Gastrocnemius medialis (tissue), 4 donors: ENCODE results near the gene GLMN. TPM values are rescaled to one million over a fixed set of nuclear protein-coding genes. Genes with fewer than 3 reads are reported as not detected.

Experiments
- ATAC-seq, 2 donors: fragments of 150-250 bp; one replicate each; pipeline ENCODE4 v1.9.1; 2016
- DNase-seq, 2 donors: peaks; one replicate each; pipeline ENCODE4 v3.0.0-alpha.2; 2019
- H3K27ac ChIP-seq, 4 donors: fragments of 200-600 bp; sonication (generic); 1 replicate in 1 of 4; 2 replicates in 3 of 4; pipeline ENCODE4 v1.5.1; 2016 to 2018; ENCODE audit warnings: mild to moderate bottlenecking in 2 of 4, moderate library complexity in 1 of 4
- H3K27me3 ChIP-seq, 3 donors: fragments of 200-600 bp; sonication (generic) in 2 of 3; 1 replicate in 1 of 3; 2 replicates in 2 of 3; pipeline versions ENCODE4 v1.5.1 to v1.6.0; 2016 to 2019; ENCODE audit warnings: mild to moderate bottlenecking in 1 of 3, moderate library complexity in 1 of 3
- H3K36me3 ChIP-seq, 2 donors: fragments of 200-600 bp; sonication (generic) in 1 of 2; one replicate each; pipeline ENCODE4 v1.5.1; 2017 to 2018
- H3K4me1 ChIP-seq, 2 donors: fragments of 200-600 bp; sonication (generic) in 1 of 2; one replicate each; pipeline ENCODE4 v1.5.1; 2016 to 2017; ENCODE audit warnings: mild to moderate bottlenecking in 2 of 2
- H3K4me3 ChIP-seq, 4 donors: fragments of 200-600 bp; sonication (generic) in 3 of 4; 1 replicate in 1 of 4; 2 replicates in 3 of 4; pipeline ENCODE4 v1.5.1; 2016 to 2019; ENCODE audit warnings: mild to moderate bottlenecking in 2 of 4
- H3K9me3 ChIP-seq, 3 donors: fragments of 200-600 bp; sonication (generic) in 2 of 3; 1 replicate in 1 of 3; 2 replicates in 2 of 3; pipeline ENCODE4 v1.5.1; 2016 to 2019
- POLR2A ChIP-seq, 2 donors: fragments of 450-650 bp; IDR thresholded peaks; one replicate each; pipeline ENCODE4 v1.6.1; 2017; ENCODE audit warnings: antibody characterized with exemption in 2 of 2, mild to moderate bottlenecking in 2 of 2, moderate library complexity in 2 of 2
- in situ Hi-C, 4 donors: fragments of 200-750 bp; cut with MboI; loops; one replicate each; pipeline versions ENCODE4 v1.15.0 to v1.8.0; 2017; ENCODE audit warnings: low sequenced_read_pairs in 4 of 4
- intact Hi-C: fragments of 100-400 bp; cut with DNase I; formaldehyde crosslinking; loops from one replicate; pipeline ENCODE4 v1.15.1; 2023; ENCODE audit warnings: low total_unique reads
- total RNA-seq, 4 donors: library from RNA; depleted of rRNA; stranded (reverse); fragments of >200 nt; gene quantifications; one replicate each; pipeline versions ENCODE4 v1.1.0 to v1.2.3, GENCODE V29; 2016
- TF ChIP-seq, protein P1 (sequence below), 5 experiments: fragments of 450-650 bp in 3 of 5; fragments of 200-600 bp in 2 of 5; sonication (generic) in 2 of 5; IDR thresholded peaks in 4 of 5; conservative IDR thresholded peaks in 1 of 5; 1 replicate in 4 of 5; 2 replicates in 1 of 5; pipeline ENCODE4 v1.5.1; 2016 to 2019; ENCODE audit warnings: antibody characterized with exemption in 5 of 5, mild to moderate bottlenecking in 3 of 5, moderate library complexity in 3 of 5

GLMN gene
- total RNA-seq: 1 to 10 TPM; 2.6 to 9.5 (median 5.2) TPM

DNA sequence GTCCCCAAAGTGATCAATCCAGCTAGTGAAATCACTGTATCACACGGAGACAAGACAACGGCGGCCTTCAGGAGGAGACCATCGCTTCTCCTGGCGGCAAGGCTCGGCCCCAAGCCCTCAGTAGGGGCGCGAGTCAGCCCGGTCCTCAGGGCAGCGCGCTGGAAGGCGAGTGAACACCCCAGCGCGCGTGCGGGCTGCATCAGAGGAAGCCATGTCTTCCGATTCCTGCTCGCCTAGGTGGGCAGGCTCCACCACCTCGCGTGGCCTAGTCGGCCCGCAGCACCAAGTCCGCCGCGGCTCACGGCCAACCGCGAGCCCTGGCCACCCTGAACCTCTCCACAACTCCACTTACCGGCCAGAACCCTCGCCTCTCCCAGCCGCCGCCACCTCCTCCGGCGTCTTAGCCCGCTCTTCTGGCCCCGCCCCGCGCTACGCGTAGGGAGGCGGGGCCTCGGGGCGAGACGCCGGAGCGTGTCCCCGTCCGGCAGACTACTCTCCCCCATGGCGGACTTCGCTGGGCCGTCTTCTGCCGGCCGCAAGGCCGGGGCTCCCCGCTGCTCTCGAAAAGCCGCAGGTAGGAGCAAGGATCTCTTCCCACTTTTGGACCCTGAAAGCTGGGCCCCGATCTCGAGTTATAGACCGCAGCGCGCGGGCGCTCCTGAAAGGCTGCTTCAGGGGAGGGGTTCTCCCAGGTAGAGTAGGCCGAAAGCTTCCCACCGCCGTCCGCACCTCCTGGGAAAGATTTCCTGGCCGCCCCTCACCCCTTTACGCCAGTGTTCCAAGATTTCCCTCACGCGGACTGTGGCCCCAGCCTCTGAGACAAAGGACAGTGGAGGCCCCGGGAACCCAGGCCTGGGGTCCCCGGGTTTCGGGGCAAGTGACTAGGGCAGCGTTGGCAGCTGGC is at the start of gene GLMN, which contains the start of gene RPAP2:
TSS of gene GLMN (minus strand) at position 415 of the 904 bp plus-strand sequence. CDS start 988 bp downstream, outside the sequence.
TSS of gene RPAP2 (plus strand) at position 487 of the 904 bp plus-strand sequence. CDS start at position 502, 15 bp downstream.
- no peaks in the 10 kb centered on the region for H3K9me3 ChIP-seq
- no peaks in the 10 kb centered on the region for H3K27me3 ChIP-seq
- H3K4me1 ChIP-seq: peaks cover 13 to 16% of the 10 kb centered on the region in 2 donors
- peak within 1 kb of the TSS; percentile 89 to 96 (median 94) for H3K27ac ChIP-seq
- TF ChIP-seq POLR2A (IDR thresholded peaks at IDR 0.05): peak; percentile 72 to 73
- TF ChIP-seq, protein P1, sequence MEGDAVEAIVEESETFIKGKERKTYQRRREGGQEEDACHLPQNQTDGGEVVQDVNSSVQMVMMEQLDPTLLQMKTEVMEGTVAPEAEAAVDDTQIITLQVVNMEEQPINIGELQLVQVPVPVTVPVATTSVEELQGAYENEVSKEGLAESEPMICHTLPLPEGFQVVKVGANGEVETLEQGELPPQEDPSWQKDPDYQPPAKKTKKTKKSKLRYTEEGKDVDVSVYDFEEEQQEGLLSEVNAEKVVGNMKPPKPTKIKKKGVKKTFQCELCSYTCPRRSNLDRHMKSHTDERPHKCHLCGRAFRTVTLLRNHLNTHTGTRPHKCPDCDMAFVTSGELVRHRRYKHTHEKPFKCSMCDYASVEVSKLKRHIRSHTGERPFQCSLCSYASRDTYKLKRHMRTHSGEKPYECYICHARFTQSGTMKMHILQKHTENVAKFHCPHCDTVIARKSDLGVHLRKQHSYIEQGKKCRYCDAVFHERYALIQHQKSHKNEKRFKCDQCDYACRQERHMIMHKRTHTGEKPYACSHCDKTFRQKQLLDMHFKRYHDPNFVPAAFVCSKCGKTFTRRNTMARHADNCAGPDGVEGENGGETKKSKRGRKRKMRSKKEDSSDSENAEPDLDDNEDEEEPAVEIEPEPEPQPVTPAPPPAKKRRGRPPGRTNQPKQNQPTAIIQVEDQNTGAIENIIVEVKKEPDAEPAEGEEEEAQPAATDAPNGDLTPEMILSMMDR (IDR thresholded peaks at IDR 0.05 in 4 of 5, conservative IDR thresholded peaks at IDR 0.05 in 1 of 5): no peak
- in situ Hi-C loops (loop anchor here in 1 of 4 donors (25.0 kb wide), 1 partner anchor 787 kb away; the partner anchor contains the start of gene CDC7), intact Hi-C loops (loop anchor here (10.0 kb wide), 2 partner anchors 784 to 894 kb away; partner anchors contain the start of gene HFM1)
- peak; percentile 49 to 65 for DNase-seq
- H3K36me3 ChIP-seq: peaks cover 0 to 6% of the 10 kb centered on the region in 2 donors
- peak; percentile 97 to 98 for ATAC-seq
- H3K4me3 ChIP-seq: peak within 1 kb of the TSS; percentile 80 to 95 (median 90)

DNA sequence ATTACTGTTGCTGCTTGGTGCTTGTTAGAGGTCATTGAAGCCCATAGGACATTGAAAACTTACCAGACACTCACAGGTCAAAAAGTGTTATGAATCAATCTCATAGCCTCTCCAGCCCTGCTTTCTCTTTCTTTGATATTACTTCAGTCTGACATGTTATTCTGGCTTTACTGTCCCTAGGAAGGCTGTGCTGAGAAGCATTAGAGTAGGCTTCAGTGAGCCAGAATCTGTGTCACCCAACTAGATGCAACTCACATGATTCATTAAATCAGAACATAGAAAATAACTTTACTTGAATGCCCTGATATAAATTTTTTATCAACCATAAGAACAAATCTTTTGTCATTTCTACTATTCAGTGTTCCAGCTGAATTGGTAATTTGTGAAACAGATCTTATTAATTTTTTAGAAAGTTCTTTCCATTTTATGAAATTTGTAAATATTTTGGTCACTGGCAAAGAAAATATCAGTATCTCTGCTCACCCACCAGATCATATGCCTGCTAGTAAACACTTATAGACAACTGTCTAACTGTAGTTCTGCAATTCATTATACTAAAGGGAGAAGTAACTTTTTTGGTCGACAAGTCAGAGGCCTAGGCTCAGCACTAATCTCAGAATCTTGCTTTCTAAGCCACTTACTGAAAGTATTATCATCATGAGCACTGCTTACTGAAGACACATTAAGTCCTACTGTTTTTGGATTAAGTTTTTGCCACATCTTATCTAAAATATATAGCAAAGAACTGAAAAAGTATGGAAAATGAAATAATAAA is 48.3 kb upstream of the GLMN start:
- Histone ChIP-seq H3K27ac (no peak overlapping the region), H3K4me1 (no peaks in the 10 kb centered on the region), H3K27me3 (no peaks in the 10 kb centered on the region), H3K9me3 (no peaks in the 10 kb centered on the region), H3K36me3 (peaks cover 0 to 34% of the 10 kb centered on the region in 2 donors), H3K4me3 (no peak overlapping the region)
- ATAC-seq: no peak
- TF ChIP-seq, protein P1 (IDR thresholded peaks at IDR 0.05 in 4 of 5, conservative IDR thresholded peaks at IDR 0.05 in 1 of 5): no peak
- no peak for TF ChIP-seq POLR2A (IDR thresholded peaks at IDR 0.05)
- in situ Hi-C loops (no loop called here), intact Hi-C loops (no loop called here)
- DNase-seq: no peak

GRCh38 chr1:92343061-92343460 is 44.3 kb upstream of the GLMN start:
- no peak for DNase-seq
- no peak overlapping the region for H3K27ac ChIP-seq
- in situ Hi-C loops (no loop called here), intact Hi-C loops (no loop called here)
- H3K9me3 ChIP-seq: no peaks in the 10 kb centered on the region
- H3K27me3 ChIP-seq: no peaks in the 10 kb centered on the region
- no peak for ATAC-seq
- H3K4me1 ChIP-seq: no peaks in the 10 kb centered on the region
- no peak for TF ChIP-seq POLR2A (IDR thresholded peaks at IDR 0.05)
- TF ChIP-seq, protein P1 (IDR thresholded peaks at IDR 0.05 in 4 of 5, conservative IDR thresholded peaks at IDR 0.05 in 1 of 5): no peak
- H3K4me3 ChIP-seq: no peak overlapping the region
- peaks cover 0 to 17% of the 10 kb centered on the region in 2 donors for H3K36me3 ChIP-seq

DNA sequence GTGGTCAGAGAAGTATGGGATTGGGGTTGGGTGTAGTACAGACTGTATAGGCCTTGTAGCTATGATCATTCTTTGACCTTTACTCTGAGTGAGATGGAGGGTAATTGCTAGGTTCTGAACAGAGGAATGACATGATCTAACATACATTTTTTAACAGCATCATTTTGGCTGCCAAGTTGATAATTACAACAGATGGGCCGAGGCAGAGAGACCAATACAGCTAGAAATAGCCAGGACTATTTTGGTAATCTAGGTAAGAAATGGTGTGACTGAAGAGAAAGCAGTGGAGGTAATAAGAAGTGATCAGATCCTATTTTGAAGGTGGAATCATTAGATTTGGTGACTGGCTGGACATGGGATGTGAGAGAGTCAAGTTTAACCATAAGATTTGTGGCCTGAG is 43.6 kb upstream of the GLMN start:
- DNase-seq (no peak), ATAC-seq (no peak)
- Histone ChIP-seq H3K4me1 (no peaks in the 10 kb centered on the region), H3K9me3 (no peaks in the 10 kb centered on the region), H3K27ac (no peak overlapping the region), H3K27me3 (no peaks in the 10 kb centered on the region), H3K4me3 (no peak overlapping the region), H3K36me3 (peaks cover 0 to 20% of the 10 kb centered on the region in 2 donors)
- in situ Hi-C loops (no loop called here), intact Hi-C loops (no loop called here)
- TF ChIP-seq POLR2A (IDR thresholded peaks at IDR 0.05): no peak
- TF ChIP-seq, protein P1 (IDR thresholded peaks at IDR 0.05 in 4 of 5, conservative IDR thresholded peaks at IDR 0.05 in 1 of 5): no peak
